Choroid plexus epithelial cell (primary cell): ENCODE data around the gene ASCC1.
"Not testable (repeated sequence)": the region's sequence is repeated elsewhere in the genome, so short reads cannot be mapped to it uniquely, and the experiment has no call there.

Source experiments
- DNase-seq: peaks from one replicate; pipeline ENCODE4 v3.0.0-alpha.2; 2010; ENCODE audit warnings: low read depth
- H3K4me3 ChIP-seq: 2 replicates; pipeline ENCODE4 v1.5.1; 2011; ENCODE audit warnings: low read depth, mild to moderate bottlenecking, control low read depth, low read length, moderate library complexity
- CTCF ChIP-seq: conservative IDR thresholded peaks from 2 replicates; pipeline ENCODE4 v1.5.1; 2011; ENCODE audit warnings: low read depth, mild to moderate bottlenecking, control low read depth, inconsistent platforms, low read length, moderate library complexity

Gene ASCC1

GRCh38 chr10:72146559-72147323 lies 69.3 kb downstream of the ASCC1 start:
- DNase-seq, result no peak
- no peak for TF ChIP-seq CTCF
- H3K4me3 ChIP-seq, result no peak overlapping the region

GRCh38 chr10:72146071-72146470 lies 70.0 kb downstream of the ASCC1 start:
- no peak overlapping the region for H3K4me3 ChIP-seq
- no peak for DNase-seq
- no peak for TF ChIP-seq CTCF

GRCh38 chr10:72145657-72146056 lies 70.4 kb downstream of the ASCC1 start:
- H3K4me3 ChIP-seq, result no peak overlapping the region
- no peak for TF ChIP-seq CTCF
- no peak for DNase-seq

- no peak for DNase-seq
- no peak for TF ChIP-seq CTCF
- H3K4me3 ChIP-seq, result no peak overlapping the region
Measured at GRCh38 chr10:72140850-72141249, 75.2 kb downstream of the ASCC1 start.

- no peak for TF ChIP-seq CTCF
- no peak overlapping the region for H3K4me3 ChIP-seq
- DNase-seq, result peak; percentile 10
Measured at GRCh38 chr10:72140174-72140573, 75.9 kb downstream of the ASCC1 start.

- no peak for TF ChIP-seq CTCF
- no peak overlapping the region for H3K4me3 ChIP-seq
- no peak for DNase-seq
Measured at GRCh38 chr10:72137583-72137982, 78.5 kb downstream of the ASCC1 start.

GRCh38 chr10:72136225-72136624 lies 79.9 kb downstream of the ASCC1 start:
- not testable (repeated sequence) for H3K4me3 ChIP-seq, DNase-seq
